Liver (tissue), 9 donors: Measurements from ENCODE around the gene MAP3K4. TPM values are rescaled to one million over a fixed set of nuclear protein-coding genes. Genes with fewer than 3 reads are reported as not detected.

ENCODE experiments used
- DNase-seq: peaks from one replicate; pipeline ENCODE4 v3.0.0-alpha.2; 2017; ENCODE audit warnings: low spot score
- H3K27ac ChIP-seq, 2 donors: one replicate each; pipeline ENCODE4 v1.7.0; 2013; ENCODE audit warnings: inconsistent platforms in 2 of 2, low read length in 2 of 2, control low read depth in 1 of 2, low read depth in 1 of 2, mild to moderate bottlenecking in 1 of 2
- H3K27me3 ChIP-seq, 4 donors: one replicate each; pipeline versions ENCODE4 v1.6.1 to v1.7.0; 2013; ENCODE audit warnings: low read length in 3 of 4, inconsistent platforms in 1 of 4, mild to moderate bottlenecking in 1 of 4, moderate library complexity in 1 of 4; ENCODE audit not compliant: control insufficient read depth in 4 of 4, insufficient read depth in 4 of 4
- H3K36me3 ChIP-seq, 4 donors: one replicate each; pipeline versions ENCODE4 v1.6.1 to v1.7.0; 2013; ENCODE audit warnings: low read length in 3 of 4, mild to moderate bottlenecking in 3 of 4, low read depth in 1 of 4, moderate library complexity in 1 of 4; ENCODE audit not compliant: control insufficient read depth in 4 of 4, insufficient read depth in 3 of 4
- H3K4me1 ChIP-seq, 4 donors: one replicate each; pipeline versions ENCODE4 v1.6.1 to v1.7.0; 2013; ENCODE audit warnings: low read length in 3 of 4, mild to moderate bottlenecking in 3 of 4, moderate library complexity in 1 of 4; ENCODE audit not compliant: control insufficient read depth in 4 of 4, insufficient read depth in 4 of 4
- H3K4me3 ChIP-seq, 3 donors: one replicate each; pipeline versions ENCODE4 v1.6.1 to v1.7.0; 2013; ENCODE audit warnings: low read length in 3 of 3, control low read depth in 1 of 3, low read depth in 1 of 3, mild to moderate bottlenecking in 1 of 3
- H3K9ac ChIP-seq, 2 donors: one replicate each; pipeline ENCODE4 v1.7.0; 2013; ENCODE audit warnings: low read length in 2 of 2, mild to moderate bottlenecking in 2 of 2, moderate library complexity in 2 of 2, control low read depth in 1 of 2, low read depth in 1 of 2
- H3K9me3 ChIP-seq, 4 donors: one replicate each; pipeline versions ENCODE4 v1.6.1 to v1.7.0; 2013; ENCODE audit warnings: low read length in 3 of 4; ENCODE audit not compliant: control insufficient read depth in 4 of 4
- EGR1 ChIP-seq, 2 donors: IDR thresholded peaks; 2 replicates each; pipeline ENCODE4 v1.6.1; 2016 to 2018; ENCODE audit warnings: antibody characterized with exemption in 2 of 2, low read depth in 2 of 2
- FOXA1 ChIP-seq: IDR thresholded peaks from 2 replicates; pipeline ENCODE4 v1.6.1; 2016; ENCODE audit warnings: antibody characterized with exemption
- FOXA2 ChIP-seq: IDR thresholded peaks from 2 replicates; pipeline ENCODE4 v1.6.1; 2016; ENCODE audit warnings: antibody characterized with exemption
- GABPA ChIP-seq, 2 donors: IDR thresholded peaks in 1 of 2; conservative IDR thresholded peaks in 1 of 2; 2 replicates each; pipeline ENCODE4 v1.6.1; 2016; ENCODE audit warnings: antibody characterized with exemption in 2 of 2, mild to moderate bottlenecking in 1 of 2, moderate library complexity in 1 of 2
- HNF4A ChIP-seq, 2 donors: conservative IDR thresholded peaks; 2 replicates each; pipeline ENCODE4 v1.6.1; 2016; ENCODE audit warnings: antibody characterized with exemption in 2 of 2, mild to moderate bottlenecking in 2 of 2
- HNF4G ChIP-seq: IDR thresholded peaks from 2 replicates; pipeline ENCODE4 v1.6.1; 2016; ENCODE audit warnings: antibody characterized with exemption
- JUND ChIP-seq, 2 donors: IDR thresholded peaks; 2 replicates each; pipeline ENCODE4 v1.6.1; 2016; ENCODE audit warnings: antibody characterized with exemption in 2 of 2
- MAX ChIP-seq: IDR thresholded peaks from 2 replicates; pipeline ENCODE4 v1.6.1; 2016; ENCODE audit warnings: antibody characterized with exemption
- NR2F2 ChIP-seq: IDR thresholded peaks from 2 replicates; pipeline ENCODE4 v1.6.1; 2016; ENCODE audit warnings: antibody characterized with exemption
- RAD21 ChIP-seq, 2 donors: IDR thresholded peaks; 2 replicates each; pipeline ENCODE4 v1.6.1; 2016; ENCODE audit warnings: antibody characterized with exemption in 2 of 2, mild to moderate bottlenecking in 2 of 2
- RXRA ChIP-seq, 2 donors: IDR thresholded peaks; 2 replicates each; pipeline ENCODE4 v1.6.1; 2017 to 2018; ENCODE audit warnings: antibody characterized with exemption in 2 of 2, mild to moderate bottlenecking in 1 of 2
- SP1 ChIP-seq: IDR thresholded peaks from 2 replicates; pipeline ENCODE4 v1.6.1; 2018; ENCODE audit warnings: antibody characterized with exemption, mild to moderate bottlenecking
- TAF1 ChIP-seq: conservative IDR thresholded peaks from 2 replicates; pipeline ENCODE4 v1.6.1; 2016; ENCODE audit warnings: antibody characterized with exemption, mild to moderate bottlenecking
- YY1 ChIP-seq: IDR thresholded peaks from 2 replicates; pipeline ENCODE4 v1.6.1; 2016; ENCODE audit warnings: antibody characterized with exemption, mild to moderate bottlenecking
- WGBS: extraction: QIAGEN DNeasy Blood & Tissue Kit; methylation state at CpG from one replicate; pipeline ENCODE4 v1.1.7; 2013; 5-methylcytosine and 5-hydroxymethylcytosine counted together
- polyA plus RNA-seq, 2 donors: library from polyadenylated mRNA; stranded (reverse) in 1 of 2; unstranded in 1 of 2; fragments of 200-250 nt in 1 of 2; fragments of >200 nt in 1 of 2; fragmentation: Nextera tagmentation in 1 of 2; extraction: Ambion mirVana in 1 of 2; gene quantifications; one replicate each; pipeline versions ENCODE4 v1.2.1 to v1.2.3, GENCODE V29; 2013 to 2015
- total RNA-seq, 2 donors: library from RNA; depleted of rRNA; stranded (reverse); fragments of >200 nt; gene quantifications; one replicate each; pipeline ENCODE4 v1.2.3, GENCODE V29; 2014
- TF ChIP-seq, protein P1 (sequence below): IDR thresholded peaks from 2 replicates; pipeline ENCODE4 v1.6.1; 2016; ENCODE audit warnings: antibody characterized with exemption
- TF ChIP-seq, protein P2 (sequence below): IDR thresholded peaks from 2 replicates; pipeline ENCODE4 v1.6.1; 2016; ENCODE audit warnings: antibody characterized with exemption, mild to moderate bottlenecking
- TF ChIP-seq, protein P3 (sequence below): IDR thresholded peaks from 2 replicates; pipeline ENCODE4 v1.6.1; 2016; ENCODE audit warnings: antibody characterized with exemption
- donor health status: healthy.
- donor health status: healthy.
- donor health status: healthy.
- donor health status: healthy.
- donor health status: healthy.

Gene MAP3K4
- total and polyA plus RNA-seq, 4 donors: 4.3 to 20.0 (median 11.7) TPM

GRCh38 chr6:161048641-161049040 is 57.1 kb downstream of the MAP3K4 start (continued):
- TF ChIP-seq, protein P1, sequence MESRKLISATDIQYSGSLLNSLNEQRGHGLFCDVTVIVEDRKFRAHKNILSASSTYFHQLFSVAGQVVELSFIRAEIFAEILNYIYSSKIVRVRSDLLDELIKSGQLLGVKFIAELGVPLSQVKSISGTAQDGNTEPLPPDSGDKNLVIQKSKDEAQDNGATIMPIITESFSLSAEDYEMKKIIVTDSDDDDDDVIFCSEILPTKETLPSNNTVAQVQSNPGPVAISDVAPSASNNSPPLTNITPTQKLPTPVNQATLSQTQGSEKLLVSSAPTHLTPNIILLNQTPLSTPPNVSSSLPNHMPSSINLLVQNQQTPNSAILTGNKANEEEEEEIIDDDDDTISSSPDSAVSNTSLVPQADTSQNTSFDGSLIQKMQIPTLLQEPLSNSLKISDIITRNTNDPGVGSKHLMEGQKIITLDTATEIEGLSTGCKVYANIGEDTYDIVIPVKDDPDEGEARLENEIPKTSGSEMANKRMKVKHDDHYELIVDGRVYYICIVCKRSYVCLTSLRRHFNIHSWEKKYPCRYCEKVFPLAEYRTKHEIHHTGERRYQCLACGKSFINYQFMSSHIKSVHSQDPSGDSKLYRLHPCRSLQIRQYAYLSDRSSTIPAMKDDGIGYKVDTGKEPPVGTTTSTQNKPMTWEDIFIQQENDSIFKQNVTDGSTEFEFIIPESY: no peak
- TF ChIP-seq SP1: no peak
- no peak for TF ChIP-seq EGR1 (IDR thresholded peaks at IDR 0.05; ENCODE audit: low read depth in 2 of 2)
- no peak for TF ChIP-seq HNF4G
- TF ChIP-seq RXRA (IDR thresholded peaks at IDR 0.05): no peak
- no peak for TF ChIP-seq HNF4A (conservative IDR thresholded peaks at IDR 0.05)
- TF ChIP-seq GABPA (IDR thresholded peaks at IDR 0.05 in 1 of 2, conservative IDR thresholded peaks at IDR 0.05 in 1 of 2): no peak
- no peak for TF ChIP-seq FOXA2
- TF ChIP-seq RAD21 (IDR thresholded peaks at IDR 0.05): no peak

- Histone ChIP-seq H3K4me3 (no peak overlapping the region), H3K36me3 (peaks cover 0 to 10% (median 3%) of the 10 kb centered on the region in 4 donors), H3K9me3 (no peaks in the 10 kb centered on the region), H3K4me1 (no peaks in the 10 kb centered on the region), H3K27me3 (no peaks in the 10 kb centered on the region), H3K9ac (no peak overlapping the region), H3K27ac (no peak overlapping the region)
- DNase-seq: no peak
- WGBS: 94% methylated on average over 7 of the region's 7 CpGs
- no peak for TF ChIP-seq FOXA2
- TF ChIP-seq, protein P2, sequence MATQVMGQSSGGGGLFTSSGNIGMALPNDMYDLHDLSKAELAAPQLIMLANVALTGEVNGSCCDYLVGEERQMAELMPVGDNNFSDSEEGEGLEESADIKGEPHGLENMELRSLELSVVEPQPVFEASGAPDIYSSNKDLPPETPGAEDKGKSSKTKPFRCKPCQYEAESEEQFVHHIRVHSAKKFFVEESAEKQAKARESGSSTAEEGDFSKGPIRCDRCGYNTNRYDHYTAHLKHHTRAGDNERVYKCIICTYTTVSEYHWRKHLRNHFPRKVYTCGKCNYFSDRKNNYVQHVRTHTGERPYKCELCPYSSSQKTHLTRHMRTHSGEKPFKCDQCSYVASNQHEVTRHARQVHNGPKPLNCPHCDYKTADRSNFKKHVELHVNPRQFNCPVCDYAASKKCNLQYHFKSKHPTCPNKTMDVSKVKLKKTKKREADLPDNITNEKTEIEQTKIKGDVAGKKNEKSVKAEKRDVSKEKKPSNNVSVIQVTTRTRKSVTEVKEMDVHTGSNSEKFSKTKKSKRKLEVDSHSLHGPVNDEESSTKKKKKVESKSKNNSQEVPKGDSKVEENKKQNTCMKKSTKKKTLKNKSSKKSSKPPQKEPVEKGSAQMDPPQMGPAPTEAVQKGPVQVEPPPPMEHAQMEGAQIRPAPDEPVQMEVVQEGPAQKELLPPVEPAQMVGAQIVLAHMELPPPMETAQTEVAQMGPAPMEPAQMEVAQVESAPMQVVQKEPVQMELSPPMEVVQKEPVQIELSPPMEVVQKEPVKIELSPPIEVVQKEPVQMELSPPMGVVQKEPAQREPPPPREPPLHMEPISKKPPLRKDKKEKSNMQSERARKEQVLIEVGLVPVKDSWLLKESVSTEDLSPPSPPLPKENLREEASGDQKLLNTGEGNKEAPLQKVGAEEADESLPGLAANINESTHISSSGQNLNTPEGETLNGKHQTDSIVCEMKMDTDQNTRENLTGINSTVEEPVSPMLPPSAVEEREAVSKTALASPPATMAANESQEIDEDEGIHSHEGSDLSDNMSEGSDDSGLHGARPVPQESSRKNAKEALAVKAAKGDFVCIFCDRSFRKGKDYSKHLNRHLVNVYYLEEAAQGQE: no peak
- no peak for TF ChIP-seq HNF4A (conservative IDR thresholded peaks at IDR 0.05)
- TF ChIP-seq, protein P3, sequence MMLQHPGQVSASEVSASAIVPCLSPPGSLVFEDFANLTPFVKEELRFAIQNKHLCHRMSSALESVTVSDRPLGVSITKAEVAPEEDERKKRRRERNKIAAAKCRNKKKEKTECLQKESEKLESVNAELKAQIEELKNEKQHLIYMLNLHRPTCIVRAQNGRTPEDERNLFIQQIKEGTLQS: no peak
- no peak for TF ChIP-seq EGR1 (IDR thresholded peaks at IDR 0.05; ENCODE audit: low read depth in 2 of 2)
- no peak for TF ChIP-seq RXRA (IDR thresholded peaks at IDR 0.05)
- TF ChIP-seq HNF4G: no peak
- TF ChIP-seq YY1: no peak
Measured at GRCh38 chr6:161050134-161050765, 58.7 kb downstream of the MAP3K4 start.

DNA sequence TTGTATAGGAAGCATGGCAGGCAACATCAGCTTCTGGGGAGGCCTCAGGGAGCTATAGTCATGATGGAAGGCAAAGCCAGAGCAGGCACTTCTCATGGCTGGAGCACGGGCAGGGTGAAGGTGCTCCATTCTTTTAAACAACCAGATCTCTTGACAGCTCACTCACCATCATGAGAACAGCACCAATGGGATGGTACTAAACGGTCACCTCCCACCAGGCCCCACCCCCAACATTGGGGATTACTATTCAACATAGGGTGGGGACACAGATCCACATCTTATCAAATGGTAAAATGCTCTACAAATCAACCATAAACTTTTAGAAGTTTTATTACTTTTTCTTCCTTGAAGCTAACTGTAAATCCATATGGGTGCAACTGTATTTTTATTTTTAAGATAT is 61.5 kb downstream of the MAP3K4 start:
- no peak overlapping the region for H3K4me3 ChIP-seq
- no peak overlapping the region for H3K9ac ChIP-seq
- peaks cover 0 to 10% (median 3%) of the 10 kb centered on the region in 4 donors for H3K36me3 ChIP-seq
- no peak for DNase-seq
- H3K27me3 ChIP-seq: no peaks in the 10 kb centered on the region
- H3K4me1 ChIP-seq: no peaks in the 10 kb centered on the region
- WGBS: 95% methylated on average over 2 of the region's 2 CpGs
- no peaks in the 10 kb centered on the region for H3K9me3 ChIP-seq
- no peak overlapping the region for H3K27ac ChIP-seq
- TF ChIP-seq, protein P2: no peak
- TF ChIP-seq NR2F2: no peak
- TF ChIP-seq, protein P3: no peak
- TF ChIP-seq MAX: no peak
- no peak for TF ChIP-seq GABPA (IDR thresholded peaks at IDR 0.05 in 1 of 2, conservative IDR thresholded peaks at IDR 0.05 in 1 of 2)
- no peak for TF ChIP-seq TAF1
- no peak for TF ChIP-seq FOXA2
- TF ChIP-seq YY1: no peak
- no peak for TF ChIP-seq HNF4A (conservative IDR thresholded peaks at IDR 0.05)
- no peak for TF ChIP-seq RXRA (IDR thresholded peaks at IDR 0.05)
- TF ChIP-seq FOXA1: no peak
- no peak for TF ChIP-seq RAD21 (IDR thresholded peaks at IDR 0.05)
- no peak for TF ChIP-seq EGR1 (IDR thresholded peaks at IDR 0.05; ENCODE audit: low read depth in 2 of 2)
- no peak for TF ChIP-seq HNF4G
- TF ChIP-seq JUND (IDR thresholded peaks at IDR 0.05): no peak
